Loucy (cell line): ENCODE results near the gene WSCD1.

Experiments used
- CTCF ChIP-seq: fragments of 200-600 bp; sonication (generic); conservative IDR thresholded peaks from 2 replicates; pipeline ENCODE4 v1.5.1; 2014; ENCODE audit warnings: mild to moderate bottlenecking, antibody characterized with exemption, low read length
- EZH2phosphoT487 ChIP-seq: fragments of 200-600 bp; IDR thresholded peaks from 2 replicates; pipeline ENCODE4 v1.6.1; 2018; ENCODE audit warnings: antibody characterized with exemption, mild to moderate bottlenecking, moderate library complexity, borderline replicate concordance

- TF ChIP-seq CTCF (no peak), EZH2phosphoT487 (no peak)
Observed at GRCh38 chr17:6065351-6065750, 4.8 kb upstream of the WSCD1 start.
